WTC11 (cell line): ENCODE measurements around the gene TMX2. TPM values are rescaled to one million over a fixed set of nuclear protein-coding genes. Genes with fewer than 3 reads are reported as not detected.

Experiments used
- total RNA-seq: library from RNA; stranded (reverse); gene quantifications from 3 replicates; pipeline ENCODE4 v1.2.3, GENCODE V29; 2021
- TF ChIP-seq, protein P1 (sequence below): sonication (generic); formaldehyde crosslinking; IDR thresholded peaks from 2 replicates; pipeline ENCODE4 v1.8.1; 2023; ENCODE audit warnings: mild to moderate bottlenecking, missing genetic modification reagents

Gene TMX2
- total RNA-seq, 1 experiment from 2014 or later: 85.4 TPM

DNA sequence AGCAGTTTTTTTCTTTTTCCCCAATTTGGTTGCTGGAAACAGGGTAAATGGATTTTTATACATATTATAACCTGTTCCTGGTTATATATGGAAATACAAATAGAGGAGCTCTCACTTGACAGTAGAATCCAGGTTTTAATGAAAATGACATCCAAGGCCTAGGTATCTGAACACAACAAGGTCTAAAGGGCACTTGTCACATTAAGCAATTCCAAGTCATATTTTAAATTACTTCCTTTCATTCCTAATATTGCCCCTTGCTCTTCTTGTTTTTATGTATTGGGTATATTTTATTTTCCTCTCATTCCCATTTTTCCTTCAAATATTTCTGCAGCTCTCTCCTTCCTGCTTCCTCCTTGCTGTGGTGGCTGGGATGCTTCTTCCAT lies 76.3 kb downstream of the TMX2 start (continued):
- TF ChIP-seq, protein P1, sequence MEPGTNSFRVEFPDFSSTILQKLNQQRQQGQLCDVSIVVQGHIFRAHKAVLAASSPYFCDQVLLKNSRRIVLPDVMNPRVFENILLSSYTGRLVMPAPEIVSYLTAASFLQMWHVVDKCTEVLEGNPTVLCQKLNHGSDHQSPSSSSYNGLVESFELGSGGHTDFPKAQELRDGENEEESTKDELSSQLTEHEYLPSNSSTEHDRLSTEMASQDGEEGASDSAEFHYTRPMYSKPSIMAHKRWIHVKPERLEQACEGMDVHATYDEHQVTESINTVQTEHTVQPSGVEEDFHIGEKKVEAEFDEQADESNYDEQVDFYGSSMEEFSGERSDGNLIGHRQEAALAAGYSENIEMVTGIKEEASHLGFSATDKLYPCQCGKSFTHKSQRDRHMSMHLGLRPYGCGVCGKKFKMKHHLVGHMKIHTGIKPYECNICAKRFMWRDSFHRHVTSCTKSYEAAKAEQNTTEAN (CRISPR knock-in tag): no peak

Other genes with a start within 250 kb of the TMX2 start
- gene SLC43A1, start 196.9 kb upstream of the TMX2 start, total RNA-seq: 20.5 to 27.1 TPM (median 21.5 TPM) in 3 replicates
- 63.5 to 92.8 TPM (median 68.4 TPM) in 3 replicates for gene TIMM10, start 181.8 kb upstream of the TMX2 start, total RNA-seq
- gene SMTNL1, start 175.0 kb upstream of the TMX2 start, total RNA-seq: 0.26 to 0.39 TPM (median 0.34 TPM) in 3 replicates
- gene UBE2L6, start 144.9 kb upstream of the TMX2 start, total RNA-seq: 38.8 to 48.5 TPM (median 47.4 TPM) in 3 replicates
- 49.1 to 51.8 TPM (median 50.2 TPM) in 3 replicates for gene SERPING1, start 114.9 kb upstream of the TMX2 start, total RNA-seq
- gene YPEL4, start 62.7 kb upstream of the TMX2 start, total RNA-seq: 0.15 to 0.30 TPM in 2 of 3 replicates, not detected in the other
- 24.5 to 26.3 TPM (median 24.6 TPM) in 3 replicates for gene CLP1, start 54.8 kb upstream of the TMX2 start, total RNA-seq
- 49.3 to 51.6 TPM (median 50.5 TPM) in 3 replicates for gene ZDHHC5, start 44.5 kb upstream of the TMX2 start, total RNA-seq
- gene MED19, start 378 bp upstream of the TMX2 start, total RNA-seq: 18.0 to 19.9 TPM (median 19.1 TPM) in 3 replicates
- 251 to 266 TPM (median 259 TPM) in 3 replicates for gene SELENOH, start 28.9 kb downstream of the TMX2 start, total RNA-seq
- gene BTBD18, start 39.2 kb downstream of the TMX2 start, total RNA-seq: 0.09 to 0.14 TPM in 2 of 3 replicates, not detected in the other
- gene CTNND1, start 49.2 kb downstream of the TMX2 start, total RNA-seq: 164 to 165 TPM (median 164 TPM) in 3 replicates